ENCODE results near the gene MVK. TPM values are rescaled to one million over a fixed set of nuclear protein-coding genes. Genes with fewer than 3 reads are reported as not detected.

The MVK gene
- polyA plus RNA-seq, 1 donor (not counting 4 experiments of a cell fraction or from before 2014, with no cell fraction given): 26.7 TPM

DNA sequence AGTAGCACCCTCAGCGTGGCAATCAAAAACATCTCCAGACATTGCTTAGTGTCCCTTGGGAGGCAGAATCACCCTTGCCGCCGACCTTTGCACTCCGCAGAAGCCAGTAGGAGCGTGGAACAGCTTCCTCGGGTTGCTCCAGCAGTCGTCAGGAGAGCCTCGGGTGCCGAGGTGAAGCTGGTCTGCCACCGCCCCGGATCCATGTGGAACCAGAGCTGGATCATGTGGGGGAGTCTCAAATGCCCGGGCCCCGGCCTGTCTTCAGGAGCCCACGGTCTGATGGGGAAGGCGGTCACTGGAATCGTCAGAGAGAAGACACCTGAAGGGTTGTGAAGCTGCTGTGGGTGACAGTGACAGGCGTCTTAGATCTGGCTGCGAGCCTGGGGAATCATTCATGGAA lies 14.3 kb downstream of the MVK start:
- Histone ChIP-seq H3K4me2 (ENCODE audit: control insufficient read depth, extremely low read depth, insufficient read depth, low read depth, low read length) (no peak overlapping the region), H3K79me2 (ENCODE audit: control insufficient read depth, insufficient read depth, low read length) (no peaks in the 10 kb centered on the region), H3K9me1 (ENCODE audit: control insufficient read depth, extremely low read depth, insufficient read depth, low read length) (no peaks in the 10 kb centered on the region), H3K9ac (ENCODE audit: control insufficient read depth, extremely low read depth, insufficient read depth, low read length) (no peak overlapping the region), H3K27me3 (ENCODE audit: control insufficient read depth, extremely low read depth, insufficient read depth, low read length) (no peaks in the 10 kb centered on the region), H3K36me3 (ENCODE audit: control insufficient read depth in 2 of 2, extremely low read depth in 1 of 2, insufficient read depth in 2 of 2, low read length in 2 of 2) (peaks cover 26 to 31% of the 10 kb centered on the region in 2 experiments), H3K4me1 (ENCODE audit: control insufficient read depth, extremely low read depth, insufficient read depth, low read length) (no peaks in the 10 kb centered on the region), H3K27ac (ENCODE audit: control insufficient read depth, insufficient read depth, low read length) (no peak overlapping the region), H4K20me1 (ENCODE audit: control insufficient read depth, extremely low read depth, insufficient read depth, low read length) (peaks cover 3% of the 10 kb centered on the region), H3K9me3 (ENCODE audit: control insufficient read depth, low read depth, low read length) (no peaks in the 10 kb centered on the region), H3K4me3 (ENCODE audit: control insufficient read depth in 2 of 3, extremely low read depth in 1 of 3, insufficient read depth in 2 of 3, low read depth in 1 of 3, low read length in 3 of 3) (no peak overlapping the region), H2AFZ (ENCODE audit: control insufficient read depth, low read length) (no peak overlapping the region)
- DNase-seq (ENCODE audit: low read depth, low spot score) (no peak), FAIRE-seq (no peak)
- dilution Hi-C loops (cut with MboI; ENCODE audit: extremely low pct_ligation_motif_present, low sequenced_read_pairs): no loop called here
- TF ChIP-seq, protein P1, sequence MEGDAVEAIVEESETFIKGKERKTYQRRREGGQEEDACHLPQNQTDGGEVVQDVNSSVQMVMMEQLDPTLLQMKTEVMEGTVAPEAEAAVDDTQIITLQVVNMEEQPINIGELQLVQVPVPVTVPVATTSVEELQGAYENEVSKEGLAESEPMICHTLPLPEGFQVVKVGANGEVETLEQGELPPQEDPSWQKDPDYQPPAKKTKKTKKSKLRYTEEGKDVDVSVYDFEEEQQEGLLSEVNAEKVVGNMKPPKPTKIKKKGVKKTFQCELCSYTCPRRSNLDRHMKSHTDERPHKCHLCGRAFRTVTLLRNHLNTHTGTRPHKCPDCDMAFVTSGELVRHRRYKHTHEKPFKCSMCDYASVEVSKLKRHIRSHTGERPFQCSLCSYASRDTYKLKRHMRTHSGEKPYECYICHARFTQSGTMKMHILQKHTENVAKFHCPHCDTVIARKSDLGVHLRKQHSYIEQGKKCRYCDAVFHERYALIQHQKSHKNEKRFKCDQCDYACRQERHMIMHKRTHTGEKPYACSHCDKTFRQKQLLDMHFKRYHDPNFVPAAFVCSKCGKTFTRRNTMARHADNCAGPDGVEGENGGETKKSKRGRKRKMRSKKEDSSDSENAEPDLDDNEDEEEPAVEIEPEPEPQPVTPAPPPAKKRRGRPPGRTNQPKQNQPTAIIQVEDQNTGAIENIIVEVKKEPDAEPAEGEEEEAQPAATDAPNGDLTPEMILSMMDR (optimal IDR thresholded peaks at IDR 0.05 in 1 of 3, IDR thresholded peaks at IDR 0.05 in 1 of 3, conservative IDR thresholded peaks at IDR 0.05 in 1 of 3; ENCODE audit: extremely low read depth in 1 of 3, insufficient read depth in 2 of 3, low read length in 3 of 3): no peak
- no peak for TF ChIP-seq EZH2 (IDR thresholded peaks at IDR 0.05; ENCODE audit: low read length)

DNA sequence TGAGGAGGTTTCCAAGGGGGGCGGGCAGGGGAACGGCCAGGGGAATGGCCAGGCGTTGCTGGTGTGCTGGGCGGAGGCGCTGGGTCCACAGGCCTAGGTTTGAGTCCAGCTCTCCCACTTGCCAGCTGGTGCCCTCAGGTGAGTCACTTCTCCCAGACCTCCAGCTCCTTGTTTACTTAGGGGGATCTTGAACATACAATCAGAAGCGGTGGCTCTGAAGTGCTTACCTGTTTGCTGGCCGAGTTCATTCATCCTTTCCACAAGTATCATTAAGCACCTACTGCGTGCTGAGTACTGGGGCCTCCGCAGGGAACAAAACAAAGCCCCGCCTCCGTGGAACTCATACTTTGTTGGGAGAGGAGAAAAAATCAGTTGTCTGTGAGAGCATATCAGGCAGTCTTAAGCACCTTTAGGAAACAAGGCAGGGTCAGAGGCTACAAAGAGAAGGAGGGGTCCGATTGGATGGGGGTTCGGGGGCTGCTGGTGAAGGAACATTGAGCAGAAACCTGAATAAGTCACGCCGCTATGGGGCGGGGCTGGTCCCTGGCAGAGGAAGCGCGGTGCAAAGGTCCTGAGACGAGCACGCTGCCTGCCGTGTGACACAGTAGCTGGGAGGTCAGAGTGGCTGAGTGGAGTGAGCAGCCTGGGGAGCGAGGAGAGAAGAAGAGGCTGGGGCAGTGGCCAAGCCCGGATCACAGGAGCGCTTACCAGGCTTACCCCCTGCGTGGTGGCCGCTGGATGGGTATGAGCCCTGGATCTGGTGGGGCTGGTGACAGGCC lies 15.1 kb downstream of the MVK start:
- peaks cover 3% of the 10 kb centered on the region for H4K20me1 ChIP-seq (ENCODE audit: control insufficient read depth, extremely low read depth, insufficient read depth, low read length)
- FAIRE-seq (no peak), DNase-seq (ENCODE audit: low read depth, low spot score) (no peak)
- no peak overlapping the region for H3K4me2 ChIP-seq (ENCODE audit: control insufficient read depth, extremely low read depth, insufficient read depth, low read depth, low read length)
- H3K9me1 ChIP-seq (ENCODE audit: control insufficient read depth, extremely low read depth, insufficient read depth, low read length): no peaks in the 10 kb centered on the region
- no peaks in the 10 kb centered on the region for H3K4me1 ChIP-seq (ENCODE audit: control insufficient read depth, extremely low read depth, insufficient read depth, low read length)
- no peaks in the 10 kb centered on the region for H3K79me2 ChIP-seq (ENCODE audit: control insufficient read depth, insufficient read depth, low read length)
- no peak overlapping the region for H3K9ac ChIP-seq (ENCODE audit: control insufficient read depth, extremely low read depth, insufficient read depth, low read length)
- H3K36me3 ChIP-seq (ENCODE audit: control insufficient read depth in 2 of 2, extremely low read depth in 1 of 2, insufficient read depth in 2 of 2, low read length in 2 of 2): peaks cover 29 to 34% of the 10 kb centered on the region in 2 experiments
- no peak overlapping the region for H3K27ac ChIP-seq (ENCODE audit: control insufficient read depth, insufficient read depth, low read length)
- H3K4me3 ChIP-seq (ENCODE audit: control insufficient read depth in 2 of 3, extremely low read depth in 1 of 3, insufficient read depth in 2 of 3, low read depth in 1 of 3, low read length in 3 of 3): no peak overlapping the region
- H3K27me3 ChIP-seq (ENCODE audit: control insufficient read depth, extremely low read depth, insufficient read depth, low read length): no peaks in the 10 kb centered on the region
- TF ChIP-seq, protein P1 (optimal IDR thresholded peaks at IDR 0.05 in 1 of 3, IDR thresholded peaks at IDR 0.05 in 1 of 3, conservative IDR thresholded peaks at IDR 0.05 in 1 of 3; ENCODE audit: extremely low read depth in 1 of 3, insufficient read depth in 2 of 3, low read length in 3 of 3): no peak
- TF ChIP-seq EZH2 (IDR thresholded peaks at IDR 0.05; ENCODE audit: low read length): no peak
- dilution Hi-C loops (cut with MboI; ENCODE audit: extremely low pct_ligation_motif_present, low sequenced_read_pairs): no loop called here
- H3K9me3 ChIP-seq (ENCODE audit: control insufficient read depth, low read depth, low read length): no peaks in the 10 kb centered on the region
- H2AFZ ChIP-seq (ENCODE audit: control insufficient read depth, low read length): no peak overlapping the region
